Stimulated activated CD8-positive, alpha-beta memory T cell treated with anti-CD3 and anti-CD28 coated beads, Interleukin-7, amount 100 ng/mL, for 4 hours (primary cell): ENCODE data around the gene SERPINI1.
"Not testable (repeated sequence)": the region's sequence is repeated elsewhere in the genome, so short reads cannot be mapped to it uniquely, and the experiment has no call there.

ENCODE experiments used
- DNase-seq, 2 donors: peaks; one replicate each; pipeline ENCODE4 v3.0.0-alpha.2; 2020; ENCODE audit warnings: low read depth in 2 of 2

The SERPINI1 gene

DNA sequence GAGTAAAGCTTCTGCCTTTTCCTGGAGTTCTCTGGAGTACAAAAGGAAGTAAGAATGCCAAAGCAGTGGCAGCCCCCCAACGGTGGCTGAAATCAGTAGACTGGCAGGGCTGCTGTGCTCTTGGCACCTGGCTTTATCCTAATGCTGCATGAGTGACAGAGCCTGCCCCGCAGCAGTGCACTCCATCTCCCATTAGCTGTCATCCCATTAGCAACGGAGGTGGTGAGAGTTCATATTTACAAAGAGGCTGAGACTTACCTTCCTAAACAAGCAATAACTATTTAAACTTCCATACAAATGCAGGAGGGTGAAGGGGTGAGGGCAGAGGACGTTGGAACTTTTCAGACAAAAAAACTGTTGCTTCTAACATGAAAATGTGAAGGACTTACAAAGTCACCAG, 51.9 kb downstream of the SERPINI1 start:
- DNase-seq = no peak

- DNase-seq = no peak
Measured at GRCh38 chr3:167798443-167798842, 62.9 kb downstream of the SERPINI1 start.

DNA sequence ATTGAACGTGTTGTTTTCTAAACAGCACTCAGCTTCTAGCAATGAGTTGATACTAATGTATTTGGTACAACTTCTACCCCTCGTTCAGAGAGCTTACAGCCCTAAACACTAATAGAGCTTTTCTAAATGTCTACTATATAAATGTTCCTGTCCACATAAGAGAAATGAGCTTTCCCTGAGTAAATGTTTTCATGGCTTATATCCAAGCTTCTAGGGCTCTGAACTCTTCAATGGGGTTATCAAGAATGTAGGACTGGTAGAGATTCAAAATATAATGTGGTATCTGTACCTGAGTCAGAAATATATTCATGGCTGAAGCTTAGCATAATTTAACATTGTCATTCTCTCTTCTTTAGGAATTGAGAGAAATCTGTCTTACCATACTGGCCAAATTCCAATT, 73.4 kb downstream of the SERPINI1 start:
- no peak for DNase-seq

GRCh38 chr3:167810236-167810635, 74.7 kb downstream of the SERPINI1 start:
- no peak for DNase-seq

GRCh38 chr3:167811031-167811430, 75.5 kb downstream of the SERPINI1 start:
- DNase-seq = no peak

- DNase-seq = no peak
Measured at GRCh38 chr3:167813169-167814123, 77.9 kb downstream of the SERPINI1 start.

DNA sequence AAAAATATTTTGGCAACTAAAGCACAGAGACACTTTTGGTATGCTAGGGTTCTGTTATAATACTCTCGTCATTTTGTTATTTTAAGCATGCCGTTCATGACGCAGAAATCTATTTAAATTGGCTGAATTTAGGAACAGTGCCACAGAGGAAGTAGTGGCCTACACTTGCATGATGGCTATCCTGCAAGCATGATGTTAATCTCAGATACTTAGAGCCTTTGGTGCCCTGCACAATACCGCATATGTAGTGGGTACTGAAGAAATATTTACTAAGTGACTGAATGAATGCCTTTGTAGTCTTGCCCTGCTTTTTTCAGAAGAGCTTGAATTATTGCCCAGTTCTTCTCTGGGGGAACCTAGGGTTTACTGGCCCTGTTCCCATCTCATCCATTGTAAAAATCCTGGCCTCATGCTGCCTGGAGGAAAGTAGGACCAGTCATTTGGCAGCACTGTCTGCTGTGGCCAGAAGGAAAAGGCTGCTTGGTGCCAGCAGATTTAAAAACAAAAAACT, 79.0 kb downstream of the SERPINI1 start:
- DNase-seq = no peak

DNA sequence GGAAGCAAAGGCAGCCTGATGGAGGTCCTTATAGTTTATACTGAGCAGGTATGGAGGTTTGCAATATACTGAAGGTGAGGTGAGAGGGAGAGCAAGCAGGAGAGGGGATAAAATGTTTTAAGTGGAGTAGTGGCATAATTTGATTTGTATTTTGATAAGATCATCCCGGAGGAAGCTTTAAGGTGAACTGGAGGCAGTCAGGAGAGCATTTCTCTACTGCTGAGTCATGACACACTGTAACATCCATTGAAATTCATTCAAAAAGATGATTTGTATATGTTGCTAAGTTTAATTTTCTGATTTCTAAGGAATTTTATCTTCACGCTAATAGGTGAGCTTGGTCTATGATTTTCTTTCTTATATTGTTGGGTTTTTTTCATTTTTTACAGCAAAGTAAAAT, 81.4 kb downstream of the SERPINI1 start:
- no peak for DNase-seq

GRCh38 chr3:167820102-167820865, 84.8 kb downstream of the SERPINI1 start:
- no peak for DNase-seq

GRCh38 chr3:167821248-167821805, 85.8 kb downstream of the SERPINI1 start:
- no peak for DNase-seq

DNA sequence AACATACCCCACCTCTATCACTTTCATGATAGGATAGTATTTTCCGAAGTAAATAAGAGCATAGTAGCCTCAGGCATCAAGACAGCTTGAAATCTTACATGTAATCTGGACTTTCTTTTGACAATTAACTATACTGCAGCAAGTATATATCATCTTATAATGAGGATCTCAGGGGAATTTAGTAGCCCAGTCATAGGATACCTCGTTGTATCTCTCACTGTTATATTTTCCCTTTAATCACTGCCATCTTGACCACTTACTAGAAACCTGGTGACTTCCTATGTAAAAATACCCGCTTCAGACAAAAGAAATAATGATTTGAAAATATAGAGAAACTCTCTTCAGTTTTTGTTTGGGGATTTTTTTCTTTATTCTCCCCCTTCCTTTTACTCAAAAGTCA, 88.2 kb downstream of the SERPINI1 start:
- no peak for DNase-seq

- not testable (repeated sequence) for DNase-seq
Measured at GRCh38 chr3:167827588-167827987, 92.1 kb downstream of the SERPINI1 start.

DNA sequence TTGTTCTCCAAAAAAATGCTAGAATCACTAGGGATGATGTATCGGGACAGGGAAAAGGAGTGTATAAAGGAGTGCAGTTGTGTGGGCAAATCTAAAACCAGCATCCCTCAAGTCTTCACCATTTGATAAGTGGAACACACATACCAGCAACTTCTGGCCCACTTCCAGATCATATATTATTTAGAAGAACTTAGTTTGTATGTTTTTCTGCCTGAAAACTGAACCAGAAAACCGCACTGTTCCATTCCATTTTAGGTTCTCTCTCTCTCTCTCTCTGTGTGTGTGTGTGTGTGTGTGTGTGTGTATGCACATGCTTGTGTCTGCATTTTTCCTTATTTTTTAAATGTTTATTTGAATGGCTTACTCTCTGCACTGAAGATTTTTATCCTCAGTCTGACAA, 93.5 kb downstream of the SERPINI1 start:
- no peak for DNase-seq

DNA sequence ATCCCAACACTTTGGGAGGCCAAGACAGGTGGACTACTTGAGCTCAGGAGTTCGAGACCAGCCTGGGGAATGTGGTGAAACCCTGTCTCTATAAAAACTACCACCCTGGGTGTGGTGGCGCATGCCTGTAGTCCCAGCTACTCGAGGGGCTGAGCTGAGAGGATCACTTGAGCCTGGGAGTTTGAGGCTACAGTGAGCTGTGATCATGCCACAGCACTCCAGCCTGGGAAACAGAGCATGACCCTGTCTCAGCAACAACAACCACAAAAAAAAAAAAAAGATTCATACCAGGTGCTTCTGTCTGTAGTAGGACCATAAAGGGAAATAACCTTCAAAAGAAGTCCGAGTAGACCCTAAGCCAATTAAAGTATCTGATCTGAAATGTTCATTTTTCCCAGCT, 94.5 kb downstream of the SERPINI1 start:
- DNase-seq = no peak

DNA sequence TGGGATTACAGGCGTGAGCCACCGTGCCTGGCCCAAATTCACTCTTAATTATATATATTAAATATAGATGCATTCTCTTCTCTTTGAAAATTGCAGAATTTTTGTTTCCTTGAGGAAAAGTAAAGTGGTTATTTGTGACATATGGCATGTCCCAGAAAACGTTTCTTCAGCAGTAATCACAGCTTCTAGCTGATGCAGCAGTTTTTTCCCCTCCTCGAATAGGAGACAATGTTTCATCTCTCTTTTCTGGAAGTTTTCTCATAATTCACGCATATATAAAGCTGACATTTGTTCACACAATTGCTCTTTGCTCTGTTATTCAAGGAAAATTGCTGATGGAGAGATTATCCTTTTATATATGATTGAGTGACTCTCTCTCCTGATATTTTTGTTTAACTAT, 99.8 kb downstream of the SERPINI1 start:
- no peak for DNase-seq

DNA sequence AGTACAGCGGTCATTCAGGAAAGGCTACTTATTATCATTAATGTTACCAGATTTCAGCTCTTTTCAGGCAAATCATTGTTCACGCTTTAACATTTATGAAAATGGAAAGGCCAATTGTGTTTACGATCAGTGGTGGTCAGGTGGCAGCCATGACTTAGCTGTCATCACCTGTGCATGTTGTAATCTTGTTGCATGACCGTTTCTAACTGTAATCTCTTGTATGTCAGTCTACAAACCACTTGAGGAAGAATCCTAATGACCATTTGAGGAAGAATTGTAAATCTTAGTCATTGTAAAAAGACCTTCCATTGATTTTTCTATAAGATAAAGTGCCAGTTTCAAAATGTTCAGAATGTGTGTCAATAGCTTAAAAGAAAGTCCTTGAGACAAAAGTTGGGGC, 100.4 kb downstream of the SERPINI1 start:
- DNase-seq = no peak

- no peak for DNase-seq
Measured at GRCh38 chr3:167837466-167837865, 101.9 kb downstream of the SERPINI1 start.

- no peak for DNase-seq
Measured at GRCh38 chr3:167839460-167840134, 104.1 kb downstream of the SERPINI1 start.

- no peak for DNase-seq
Measured at GRCh38 chr3:167840247-167840646, 104.7 kb downstream of the SERPINI1 start.

DNA sequence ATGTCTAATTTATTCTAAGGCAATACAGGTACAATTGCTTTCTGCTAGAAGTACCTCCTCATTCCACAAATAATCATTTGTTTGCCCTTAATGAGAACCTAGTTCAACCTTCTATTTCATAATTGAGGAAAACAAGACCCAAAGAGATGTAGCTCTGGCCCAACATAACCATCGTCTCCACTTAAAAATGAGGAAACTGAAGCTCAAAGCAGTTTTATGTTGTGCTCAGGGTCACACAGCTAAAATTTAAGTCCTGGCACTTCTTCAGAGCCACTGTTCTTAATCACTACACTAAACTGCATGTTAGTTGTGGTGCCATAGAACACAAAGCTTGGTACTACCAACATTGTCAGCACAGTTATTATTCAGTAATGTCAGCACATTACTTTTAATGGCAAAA, 108.0 kb downstream of the SERPINI1 start:
- DNase-seq = no peak

GRCh38 chr3:167843886-167844285, 108.4 kb downstream of the SERPINI1 start:
- DNase-seq = no peak

GRCh38 chr3:167844528-167844927, 109.0 kb downstream of the SERPINI1 start:
- DNase-seq = no peak
